ENCODE results near the gene FAM241A.
A peak's percentile ranks its signal among the peaks of the same experiment; 100 is the strongest.
"Not testable (repeated sequence)": the region's sequence is repeated elsewhere in the genome, so short reads cannot be mapped to it uniquely, and the experiment has no call there.

FAM241A gene

GRCh38 chr4:112145326-112145789 lies at the start of gene FAM241A:
Gene FAM241A (plus strand): TSS chr4:112145454. CDS start chr4:112145581, 127 bp downstream.
- DNase-seq = peak; percentile 72 to 73

GRCh38 chr4:112098841-112099530 lies 46.3 kb upstream of the FAM241A start:
- no peak for DNase-seq

- DNase-seq = peak; percentile 40 to 42
Measured at GRCh38 chr4:112099701-112100297, 45.5 kb upstream of the FAM241A start.

GRCh38 chr4:112102875-112103370 lies 42.3 kb upstream of the FAM241A start:
- no peak for DNase-seq

GRCh38 chr4:112105201-112105969 lies 39.9 kb upstream of the FAM241A start:
- DNase-seq = no peak

- no peak for DNase-seq
Measured at GRCh38 chr4:112109360-112110058, 35.7 kb upstream of the FAM241A start.

- no peak for DNase-seq
Measured at GRCh38 chr4:112110059-112110425, 35.2 kb upstream of the FAM241A start.

GRCh38 chr4:112111306-112111705 lies 33.9 kb upstream of the FAM241A start:
- DNase-seq = no peak

- not testable (repeated sequence) for DNase-seq
Measured at GRCh38 chr4:112112095-112112494, 33.2 kb upstream of the FAM241A start.

- no peak for DNase-seq
Measured at GRCh38 chr4:112112590-112113170, 32.6 kb upstream of the FAM241A start.

- DNase-seq = no peak
Measured at GRCh38 chr4:112113864-112114263, 31.4 kb upstream of the FAM241A start.

- DNase-seq = no peak
Measured at GRCh38 chr4:112114452-112114851, 30.8 kb upstream of the FAM241A start.

GRCh38 chr4:112118742-112119352 lies 26.4 kb upstream of the FAM241A start:
- no peak for DNase-seq

- no peak for DNase-seq
Measured at GRCh38 chr4:112119353-112119783, 25.9 kb upstream of the FAM241A start.

GRCh38 chr4:112120021-112120420 lies 25.2 kb upstream of the FAM241A start:
- DNase-seq = no peak

- DNase-seq = no peak
Measured at GRCh38 chr4:112125416-112125815, 19.8 kb upstream of the FAM241A start.

GRCh38 chr4:112127048-112127637 lies 18.1 kb upstream of the FAM241A start:
- no peak for DNase-seq

- DNase-seq = no peak
Measured at GRCh38 chr4:112127803-112128202, 17.5 kb upstream of the FAM241A start.

GRCh38 chr4:112128452-112128851 lies 16.8 kb upstream of the FAM241A start:
- DNase-seq = no peak

GRCh38 chr4:112130906-112131305 lies 14.3 kb upstream of the FAM241A start:
- no peak for DNase-seq

GRCh38 chr4:112136551-112136950 lies 8.7 kb upstream of the FAM241A start:
- no peak for DNase-seq

GRCh38 chr4:112138538-112138937 lies 6.7 kb upstream of the FAM241A start:
- DNase-seq = no peak
